Lower leg skin (tissue), 4 donors: ENCODE measurements around the gene TSPO2. TPM values are rescaled to one million over a fixed set of nuclear protein-coding genes. Genes with fewer than 3 reads are reported as not detected.

Experiments used
- DNase-seq, 2 donors: peaks; one replicate each; pipeline ENCODE4 v3.0.0-alpha.2; 2019; ENCODE audit warnings: low spot score in 2 of 2
- H3K4me3 ChIP-seq: fragments of 200-600 bp; sonication (generic); 2 replicates; pipeline ENCODE4 v1.5.1; 2017; ENCODE audit warnings: mild to moderate bottlenecking, low read depth; ENCODE audit not compliant: poor library complexity, severe bottlenecking
- POLR2A ChIP-seq, 2 donors: fragments of 450-650 bp; IDR thresholded peaks; one replicate each; pipeline ENCODE4 v1.6.1; 2016 to 2017; ENCODE audit warnings: antibody characterized with exemption in 2 of 2, mild to moderate bottlenecking in 1 of 2, moderate library complexity in 1 of 2
- WGBS, 2 donors: methylation state at CpG; one replicate each; pipeline ENCODE4 v1.1.5; 2018; 5-methylcytosine and 5-hydroxymethylcytosine counted together
- intact Hi-C: fragments of 100-400 bp; cut with DNase I; formaldehyde crosslinking; loops from one replicate; pipeline ENCODE4 v1.15.0; 2023; ENCODE audit warnings: low total_unique reads
- total RNA-seq, 4 donors: library from RNA; depleted of rRNA; stranded (reverse); fragments of >200 nt; gene quantifications; one replicate each; pipeline ENCODE4 v1.1.0, GENCODE V29; 2016
- TF ChIP-seq, protein P1 (sequence below), 3 donors: fragments of 450-650 bp; IDR thresholded peaks; one replicate each; pipeline ENCODE4 v1.5.1; 2016; ENCODE audit warnings: antibody characterized with exemption in 3 of 3, mild to moderate bottlenecking in 3 of 3, moderate library complexity in 2 of 3

Gene TSPO2
- total RNA-seq, 4 donors from 2014 or later, result not detected

DNA sequence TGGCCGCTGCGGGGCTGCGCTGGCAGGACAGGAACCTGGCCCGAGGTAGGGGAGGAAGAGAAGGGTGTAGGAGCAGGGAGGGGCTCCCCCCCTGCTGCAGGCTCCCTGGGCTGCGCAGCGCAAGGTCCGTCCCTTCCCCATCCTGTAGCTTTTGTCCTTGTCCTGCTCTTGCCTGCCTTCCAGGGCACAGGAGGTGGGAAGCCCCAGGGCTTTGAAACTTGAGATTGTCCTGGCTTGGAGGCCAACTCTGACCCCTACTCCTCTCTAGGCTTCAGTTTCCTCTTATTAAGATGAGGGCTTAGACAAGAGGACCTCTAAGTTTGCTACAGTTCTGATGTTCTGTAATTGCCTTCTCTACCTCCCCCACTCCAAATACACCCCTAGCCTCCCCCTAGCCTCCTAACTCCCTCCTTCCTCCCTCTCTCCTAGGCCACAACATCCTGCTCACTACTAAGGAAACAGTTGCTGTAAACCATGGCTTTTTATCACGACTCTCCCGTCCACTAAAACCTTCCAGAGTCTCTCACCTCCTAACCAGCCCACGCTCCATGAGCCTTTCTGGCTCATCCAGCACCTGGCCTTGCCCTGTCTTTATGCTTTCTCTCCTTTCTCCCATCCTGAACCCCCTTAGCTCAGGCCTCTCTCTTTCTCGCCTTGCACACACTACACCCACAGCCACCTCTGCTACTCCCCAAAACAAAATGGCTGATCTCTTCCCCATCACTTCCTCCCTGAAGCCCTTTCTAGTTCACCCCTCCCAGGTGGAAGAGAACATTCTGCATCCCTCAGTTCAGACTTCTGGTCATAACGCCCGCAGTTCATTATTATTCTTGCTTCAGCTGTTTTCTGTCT lies 13.5 kb upstream of the TSPO2 start:
- no peak for DNase-seq
- intact Hi-C loops, result no loop called here
- peak overlapping the region; percentile 42 for H3K4me3 ChIP-seq
- no peak for TF ChIP-seq POLR2A (IDR thresholded peaks at IDR 0.05)
- TF ChIP-seq, protein P1, sequence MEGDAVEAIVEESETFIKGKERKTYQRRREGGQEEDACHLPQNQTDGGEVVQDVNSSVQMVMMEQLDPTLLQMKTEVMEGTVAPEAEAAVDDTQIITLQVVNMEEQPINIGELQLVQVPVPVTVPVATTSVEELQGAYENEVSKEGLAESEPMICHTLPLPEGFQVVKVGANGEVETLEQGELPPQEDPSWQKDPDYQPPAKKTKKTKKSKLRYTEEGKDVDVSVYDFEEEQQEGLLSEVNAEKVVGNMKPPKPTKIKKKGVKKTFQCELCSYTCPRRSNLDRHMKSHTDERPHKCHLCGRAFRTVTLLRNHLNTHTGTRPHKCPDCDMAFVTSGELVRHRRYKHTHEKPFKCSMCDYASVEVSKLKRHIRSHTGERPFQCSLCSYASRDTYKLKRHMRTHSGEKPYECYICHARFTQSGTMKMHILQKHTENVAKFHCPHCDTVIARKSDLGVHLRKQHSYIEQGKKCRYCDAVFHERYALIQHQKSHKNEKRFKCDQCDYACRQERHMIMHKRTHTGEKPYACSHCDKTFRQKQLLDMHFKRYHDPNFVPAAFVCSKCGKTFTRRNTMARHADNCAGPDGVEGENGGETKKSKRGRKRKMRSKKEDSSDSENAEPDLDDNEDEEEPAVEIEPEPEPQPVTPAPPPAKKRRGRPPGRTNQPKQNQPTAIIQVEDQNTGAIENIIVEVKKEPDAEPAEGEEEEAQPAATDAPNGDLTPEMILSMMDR (IDR thresholded peaks at IDR 0.05), result no peak
- WGBS, 2 donors, result 49 to 52% methylated on average over 13 of the region's 13 CpGs

DNA sequence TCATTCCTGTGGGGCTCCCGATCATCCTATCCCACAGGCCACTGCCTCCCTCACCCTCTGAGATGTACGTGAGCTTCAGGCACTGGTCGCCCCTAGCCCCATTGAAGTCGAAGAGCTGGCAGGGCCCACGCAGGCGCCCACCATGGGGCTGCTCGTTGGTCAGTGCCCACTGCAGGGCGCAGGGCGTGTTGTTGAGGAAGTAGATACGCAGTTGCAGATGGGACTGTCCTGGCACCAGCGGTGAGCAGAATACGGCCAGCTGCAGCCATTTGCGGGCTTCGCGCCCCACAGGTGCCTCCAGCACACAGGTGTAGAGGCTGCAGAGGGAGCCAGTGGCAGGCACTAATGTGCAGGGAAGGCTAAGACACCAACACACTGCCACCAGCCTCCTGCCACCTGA lies 9.4 kb upstream of the TSPO2 start:
- DNase-seq, result no peak
- no peak for TF ChIP-seq POLR2A (IDR thresholded peaks at IDR 0.05)
- TF ChIP-seq, protein P1 (IDR thresholded peaks at IDR 0.05), result no peak
- intact Hi-C loops, result no loop called here
- H3K4me3 ChIP-seq, result no peak overlapping the region
- 94 to 97% methylated on average over 15 of the region's 15 CpGs for WGBS, 2 donors

- TF ChIP-seq POLR2A (IDR thresholded peaks at IDR 0.05), result no peak
- TF ChIP-seq, protein P1 (IDR thresholded peaks at IDR 0.05), result no peak
- no peak overlapping the region for H3K4me3 ChIP-seq
- no peak for DNase-seq
- 64 to 65% methylated on average over 10 to 13 of the region's 13 CpGs for WGBS, 2 donors
- intact Hi-C loops, result no loop called here
These were observed 8.5 kb upstream of the TSPO2 start for GRCh38 chr6:41033776-41034175.

GRCh38 chr6:41036186-41036585 lies 6.1 kb upstream of the TSPO2 start:
- intact Hi-C loops, result no loop called here
- no peak overlapping the region for H3K4me3 ChIP-seq
- TF ChIP-seq, protein P1 (IDR thresholded peaks at IDR 0.05), result no peak
- TF ChIP-seq POLR2A (IDR thresholded peaks at IDR 0.05), result no peak
- DNase-seq, result no peak
- 36 to 39% methylated on average over 3 of the region's 3 CpGs for WGBS, 2 donors

DNA sequence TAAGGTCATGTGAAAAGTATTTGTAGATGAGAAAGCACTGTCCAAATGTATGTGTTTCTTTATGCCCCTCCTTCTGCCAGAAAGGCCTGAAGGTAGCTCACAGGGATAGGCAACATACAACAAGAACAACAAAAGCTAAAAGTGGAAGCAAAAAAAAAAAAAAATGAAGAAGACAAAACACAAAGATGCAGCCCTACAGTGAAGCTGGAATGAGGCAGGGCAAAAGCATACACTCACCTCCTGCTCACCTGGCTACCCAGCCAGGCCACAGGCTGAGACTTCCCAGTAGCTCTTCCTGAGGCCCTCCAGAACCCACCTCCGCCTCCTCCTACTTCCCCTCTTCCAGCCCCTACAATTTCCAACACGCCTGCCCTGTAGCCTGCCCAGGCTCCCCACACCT lies 5.7 kb upstream of the TSPO2 start:
- 63 to 70% methylated on average over 2 of the region's 2 CpGs for WGBS, 2 donors
- DNase-seq, result no peak
- no peak overlapping the region for H3K4me3 ChIP-seq
- intact Hi-C loops, result no loop called here
- no peak for TF ChIP-seq POLR2A (IDR thresholded peaks at IDR 0.05)
- TF ChIP-seq, protein P1 (IDR thresholded peaks at IDR 0.05), result no peak
